Jurkat, Clone E6-1 (cell line): Measurements from ENCODE around the gene LNP1.

Source experiments
- DNase-seq: peaks from one replicate; pipeline ENCODE4 v3.0.0-alpha.2; 2011; ENCODE audit warnings: low read depth, low spot score
- H3K4me3 ChIP-seq: 2 replicates; pipeline ENCODE4 v1.5.1; 2011; ENCODE audit warnings: mild to moderate bottlenecking, low read length, control low read depth, moderate library complexity

The LNP1 gene

GRCh38 chr3:100395679-100396431, 5.5 kb upstream of the LNP1 start:
- no peak overlapping the region for H3K4me3 ChIP-seq
- no peak for DNase-seq

GRCh38 chr3:100396967-100397366, 4.4 kb upstream of the LNP1 start:
- no peak for DNase-seq
- H3K4me3 ChIP-seq = no peak overlapping the region

- H3K4me3 ChIP-seq = peak overlapping the region; percentile 91
- no peak for DNase-seq
Measured at GRCh38 chr3:100399341-100400071, 1.8 kb upstream of the LNP1 start.

- peak overlapping the region; percentile 91 for H3K4me3 ChIP-seq
- DNase-seq = no peak
Measured at GRCh38 chr3:100400419-100400779, 940 bp upstream of the LNP1 start.

- H3K4me3 ChIP-seq = peak overlapping the region; percentile 91
- DNase-seq = no peak
Measured at GRCh38 chr3:100401674-100402041, 319 bp downstream of the LNP1 start.

- no peak for DNase-seq
- H3K4me3 ChIP-seq = no peak overlapping the region
Measured at GRCh38 chr3:100402256-100402655, 917 bp downstream of the LNP1 start.

- H3K4me3 ChIP-seq = no peak overlapping the region
- DNase-seq = no peak
Measured at GRCh38 chr3:100402891-100403290, 1.6 kb downstream of the LNP1 start.

- no peak overlapping the region for H3K4me3 ChIP-seq
- no peak for DNase-seq
Measured at GRCh38 chr3:100403362-100404249, 2.3 kb downstream of the LNP1 start.

GRCh38 chr3:100404250-100404548, 2.9 kb downstream of the LNP1 start:
- no peak overlapping the region for H3K4me3 ChIP-seq
- DNase-seq = no peak

GRCh38 chr3:100407164-100407563, 5.8 kb downstream of the LNP1 start:
- no peak for DNase-seq
- no peak overlapping the region for H3K4me3 ChIP-seq

- H3K4me3 ChIP-seq = no peak overlapping the region
- DNase-seq = no peak
Measured at GRCh38 chr3:100407977-100408532, 6.7 kb downstream of the LNP1 start.

- DNase-seq = no peak
- no peak overlapping the region for H3K4me3 ChIP-seq
Measured at GRCh38 chr3:100411091-100411982, 10.0 kb downstream of the LNP1 start.

GRCh38 chr3:100412912-100413590, 11.7 kb downstream of the LNP1 start:
- no peak for DNase-seq
- H3K4me3 ChIP-seq = no peak overlapping the region

GRCh38 chr3:100413613-100414012, 12.3 kb downstream of the LNP1 start:
- DNase-seq = no peak
- H3K4me3 ChIP-seq = no peak overlapping the region

- no peak for DNase-seq
- no peak overlapping the region for H3K4me3 ChIP-seq
Measured at GRCh38 chr3:100416176-100416575, 14.8 kb downstream of the LNP1 start.

GRCh38 chr3:100416863-100417262, 15.5 kb downstream of the LNP1 start:
- no peak for DNase-seq
- no peak overlapping the region for H3K4me3 ChIP-seq

GRCh38 chr3:100419406-100419805, 18.1 kb downstream of the LNP1 start:
- DNase-seq = no peak

GRCh38 chr3:100420885-100421284, 19.5 kb downstream of the LNP1 start:
- no peak for DNase-seq
- no peak overlapping the region for H3K4me3 ChIP-seq

More at GRCh38 chr3:100419406-100419805, 18.1 kb downstream of the LNP1 start:
- H3K4me3 ChIP-seq = no peak overlapping the region
